Calu3 (cell line): ENCODE results near the gene STAMBP. TPM values are rescaled to one million over a fixed set of nuclear protein-coding genes. Genes with fewer than 3 reads are reported as not detected.

Experiments used
- BruUV-seq: library from RNA; stranded (reverse); fragments of 400-500 nt; replicated peaks from 2 replicates; lab custom pipeline; 2021; lab: Mats Ljungman, UMichigan
- CTCF ChIA-PET: fragments of 300-600 bp; sonication (Branson Sonifier 250); formaldehyde crosslinking; loops from one replicate; lab custom pipeline; 2022; ENCODE audit warnings: antibody characterized with exemption; lab: Charles Lee
- DNase-seq: peaks from one replicate; pipeline ENCODE4 v3.0.0; 2022
- H3K27ac Mint-ChIP-seq: one replicate; pipeline ENCODE4 v1.8.0; 2022; ENCODE audit warnings: mixed read lengths; ENCODE audit not compliant: unreplicated experiment
- H3K27me3 Mint-ChIP-seq: one replicate; pipeline ENCODE4 v1.8.0; 2022; ENCODE audit warnings: mixed read lengths; ENCODE audit not compliant: unreplicated experiment
- H3K36me3 Mint-ChIP-seq: one replicate; pipeline ENCODE4 v1.8.0; 2022; ENCODE audit warnings: mild to moderate bottlenecking, moderate library complexity, mixed read lengths; ENCODE audit not compliant: insufficient read depth, unreplicated experiment
- H3K4me1 Mint-ChIP-seq: one replicate; pipeline ENCODE4 v1.8.0; 2022; ENCODE audit warnings: mild to moderate bottlenecking, low read depth, mixed read lengths; ENCODE audit not compliant: unreplicated experiment
- H3K4me3 Mint-ChIP-seq: one replicate; pipeline ENCODE4 v1.8.0; 2022; ENCODE audit warnings: mild to moderate bottlenecking, low read depth, moderate library complexity, mixed read lengths; ENCODE audit not compliant: unreplicated experiment
- H3K9me3 Mint-ChIP-seq: one replicate; pipeline ENCODE4 v1.8.0; 2022; ENCODE audit warnings: low read depth, mixed read lengths; ENCODE audit not compliant: unreplicated experiment
- intact Hi-C: fragments of 100-400 bp; cut with micrococcal nuclease; formaldehyde crosslinking; loops from one replicate; pipeline ENCODE4 v1.10.0; 2022; ENCODE audit not compliant: unreplicated experiment
- total RNA-seq: library from RNA; stranded (reverse); gene quantifications from 2 replicates; pipeline ENCODE4 v1.2.3, GENCODE V29; 2022
- TF ChIP-seq, protein P1 (sequence below): fragments of 200-600 bp; IDR thresholded peaks from one replicate; pipeline ENCODE4 v1.8.0; 2022; ENCODE audit warnings: antibody characterized with exemption; ENCODE audit not compliant: unreplicated experiment

STAMBP gene
- total RNA-seq, 1 experiment from 2014 or later, result 51.9 TPM

DNA sequence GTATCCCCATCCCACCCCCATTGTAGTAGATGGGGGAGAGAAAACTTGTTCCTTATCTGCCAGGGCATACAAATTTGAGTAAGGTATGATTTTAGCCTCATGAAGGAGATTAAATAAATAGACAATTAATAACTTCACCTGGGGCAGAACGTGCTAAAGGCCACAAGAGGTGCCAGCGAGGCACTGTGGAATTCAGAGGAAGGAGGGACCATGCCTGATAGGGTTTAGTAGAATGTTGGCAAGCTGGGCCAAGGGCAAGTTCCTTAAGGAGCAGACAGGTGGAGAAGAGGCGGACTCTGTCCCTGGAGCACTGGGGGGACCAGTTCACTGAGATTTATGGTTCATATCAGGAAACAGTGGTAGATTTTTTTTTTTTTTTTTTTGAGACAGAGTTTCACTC is 22.5 kb downstream of the STAMBP start:
- peak; percentile 17 for DNase-seq
- intact Hi-C loops, result no loop called here
- CTCF ChIA-PET, result interaction anchor here (0.6 to 0.7 kb wide), 2 partner anchors 297 to 300 kb away, joined by 3 to 4 read pairs; partner anchors contain the start of gene BOLA3

DNA sequence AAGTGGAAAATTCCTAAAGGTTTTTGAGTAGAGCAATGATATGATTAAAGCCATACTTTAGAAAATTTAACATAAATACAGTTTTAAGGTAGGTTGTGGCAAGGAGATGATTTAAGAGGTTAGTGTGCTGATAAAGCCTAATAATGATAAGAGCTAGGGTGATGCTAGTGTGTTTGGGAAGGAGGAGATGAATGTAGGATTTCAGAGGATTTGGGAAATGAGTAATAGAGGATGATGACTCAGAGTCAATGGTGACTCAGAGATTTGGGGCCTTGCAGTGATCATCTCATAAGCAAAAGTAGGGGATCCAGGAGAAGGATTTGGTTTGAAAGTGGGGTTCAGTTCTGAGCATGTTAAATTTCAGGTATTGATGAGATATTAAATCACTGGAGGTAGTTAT is 23.3 kb downstream of the STAMBP start:
- no peak for DNase-seq
- Mint-ChIP-seq H3K27me3 (no peaks in the 10 kb centered on the region), H3K36me3 (peaks cover 14% of the 10 kb centered on the region), H3K9me3 (no peaks in the 10 kb centered on the region), H3K4me1 (no peaks in the 10 kb centered on the region), H3K4me3 (no peak overlapping the region), H3K27ac (no peak overlapping the region)
- BruUV-seq, result no TSS peak
- intact Hi-C loops, result no loop called here
- TF ChIP-seq, protein P1, sequence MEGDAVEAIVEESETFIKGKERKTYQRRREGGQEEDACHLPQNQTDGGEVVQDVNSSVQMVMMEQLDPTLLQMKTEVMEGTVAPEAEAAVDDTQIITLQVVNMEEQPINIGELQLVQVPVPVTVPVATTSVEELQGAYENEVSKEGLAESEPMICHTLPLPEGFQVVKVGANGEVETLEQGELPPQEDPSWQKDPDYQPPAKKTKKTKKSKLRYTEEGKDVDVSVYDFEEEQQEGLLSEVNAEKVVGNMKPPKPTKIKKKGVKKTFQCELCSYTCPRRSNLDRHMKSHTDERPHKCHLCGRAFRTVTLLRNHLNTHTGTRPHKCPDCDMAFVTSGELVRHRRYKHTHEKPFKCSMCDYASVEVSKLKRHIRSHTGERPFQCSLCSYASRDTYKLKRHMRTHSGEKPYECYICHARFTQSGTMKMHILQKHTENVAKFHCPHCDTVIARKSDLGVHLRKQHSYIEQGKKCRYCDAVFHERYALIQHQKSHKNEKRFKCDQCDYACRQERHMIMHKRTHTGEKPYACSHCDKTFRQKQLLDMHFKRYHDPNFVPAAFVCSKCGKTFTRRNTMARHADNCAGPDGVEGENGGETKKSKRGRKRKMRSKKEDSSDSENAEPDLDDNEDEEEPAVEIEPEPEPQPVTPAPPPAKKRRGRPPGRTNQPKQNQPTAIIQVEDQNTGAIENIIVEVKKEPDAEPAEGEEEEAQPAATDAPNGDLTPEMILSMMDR, result no peak
- CTCF ChIA-PET, result no interaction called here

More for the DNA sequence above, 22.5 kb downstream of the STAMBP start:
- Mint-ChIP-seq H3K27ac (no peak overlapping the region), H3K4me3 (no peak overlapping the region), H3K27me3 (no peaks in the 10 kb centered on the region), H3K9me3 (no peaks in the 10 kb centered on the region), H3K4me1 (no peaks in the 10 kb centered on the region), H3K36me3 (peaks cover 22% of the 10 kb centered on the region)
- BruUV-seq, result no TSS peak
- TF ChIP-seq, protein P1, result no peak

DNA sequence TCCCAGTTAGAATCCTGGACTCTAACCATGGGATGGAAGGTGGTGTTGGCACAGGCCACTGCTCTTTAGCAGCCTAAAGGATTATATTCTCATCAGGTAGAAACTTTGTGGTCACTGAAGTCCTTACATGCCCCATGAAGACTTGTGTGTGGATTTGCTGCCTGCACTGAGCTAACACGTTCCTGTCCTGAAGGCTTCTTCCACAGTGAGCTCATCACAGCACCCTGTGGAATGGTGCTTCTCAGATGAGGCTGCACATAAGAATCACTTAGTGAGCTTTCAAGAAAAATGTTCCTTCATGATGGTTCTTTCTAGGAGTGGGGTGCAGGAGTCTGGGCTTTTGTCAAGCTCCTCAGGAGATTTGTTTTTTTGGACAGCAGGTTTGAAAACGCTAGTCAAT is 26.8 kb downstream of the STAMBP start:
- BruUV-seq, result no TSS peak
- intact Hi-C loops, result no loop called here
- H3K4me1 Mint-ChIP-seq, result no peaks in the 10 kb centered on the region

DNA sequence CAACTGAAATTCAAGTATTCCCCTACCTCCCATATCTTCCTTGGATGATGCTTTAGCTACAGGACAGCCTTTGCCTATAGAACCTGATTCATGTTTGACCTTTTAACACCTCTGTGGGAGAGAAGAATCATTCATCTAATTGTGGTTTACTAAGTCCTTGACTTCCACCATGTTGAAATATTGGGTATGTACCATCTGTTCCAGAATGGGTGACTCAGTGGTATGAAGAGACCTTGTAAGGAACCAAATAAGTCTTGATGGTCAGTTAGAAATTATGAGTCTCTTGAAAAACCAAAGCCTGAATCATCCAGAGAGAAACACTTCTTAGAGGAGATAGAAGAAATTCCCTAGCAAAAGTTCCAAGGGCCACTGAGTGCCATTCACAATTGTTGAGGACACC is 27.5 kb downstream of the STAMBP start:
- no peak overlapping the region for H3K4me3 Mint-ChIP-seq
- no peaks in the 10 kb centered on the region for H3K9me3 Mint-ChIP-seq
- H3K4me1 Mint-ChIP-seq, result no peaks in the 10 kb centered on the region
- H3K27ac Mint-ChIP-seq, result no peak overlapping the region
- H3K36me3 Mint-ChIP-seq, result peaks cover 18% of the 10 kb centered on the region
- intact Hi-C loops, result no loop called here
- BruUV-seq, result no TSS peak
- no peak for DNase-seq
- no peaks in the 10 kb centered on the region for H3K27me3 Mint-ChIP-seq
- TF ChIP-seq, protein P1, result no peak
- CTCF ChIA-PET, result no interaction called here

More for the DNA sequence above, 26.8 kb downstream of the STAMBP start:
- Mint-ChIP-seq H3K9me3 (no peaks in the 10 kb centered on the region), H3K27ac (no peak overlapping the region), H3K4me3 (no peak overlapping the region), H3K36me3 (peaks cover 14% of the 10 kb centered on the region), H3K27me3 (no peaks in the 10 kb centered on the region)
- TF ChIP-seq, protein P1, result no peak
- CTCF ChIA-PET, result no interaction called here
- no peak for DNase-seq
